IMR-90 (cell line): ENCODE results near the gene SLC44A5. TPM values are rescaled to one million over a fixed set of nuclear protein-coding genes. Genes with fewer than 3 reads are reported as not detected.

ENCODE experiments used
- ATAC-seq: fragments of 200-7000 bp; cut with Tn5 transposase; 2 replicates; pipeline ENCODE4 v1.9.1; 2020; ENCODE audit warnings: low read depth, mild to moderate bottlenecking, moderate library complexity
- BruUV-seq: library from RNA; stranded (reverse); fragments of 400-500 nt; replicated peaks from 2 replicates; lab custom pipeline; 2021; lab: Mats Ljungman, UMichigan
- CTCF ChIA-PET: fragments of 300-600 bp; formaldehyde crosslinking; extraction: SDS; loops from one replicate; lab custom pipeline; 2021; ENCODE audit warnings: antibody characterized with exemption; lab: Yijun Ruan, JAX
- POLR2A ChIA-PET: fragments of 300-600 bp; sonication (Branson Sonifier 250); formaldehyde crosslinking; loops from one replicate; lab custom pipeline; 2022; ENCODE audit warnings: antibody characterized with exemption; ENCODE audit not compliant: unreplicated experiment; lab: Charles Lee
- DNase-seq: peaks from one replicate; pipeline ENCODE4 v3.0.0; 2013
- H2AFZ ChIP-seq: replicated peaks from 2 replicates; pipeline ENCODE3; 2013; ENCODE audit warnings: low read length, mild to moderate bottlenecking; ENCODE audit not compliant: poor library complexity
- H2AK5ac ChIP-seq: 2 replicates; pipeline ENCODE4 v1.6.1; 2013; ENCODE audit warnings: low read depth, low read length, inconsistent platforms
- H2AK9ac ChIP-seq: replicated peaks from 2 replicates; pipeline ENCODE3; 2013; ENCODE audit warnings: mild to moderate bottlenecking, low read depth, low read length, moderate library complexity; ENCODE audit not compliant: poor library complexity
- H2BK120ac ChIP-seq: 2 replicates; pipeline ENCODE4 v1.6.1; 2013; ENCODE audit warnings: low read depth, low read length, inconsistent platforms
- H2BK15ac ChIP-seq: 3 replicates; pipeline ENCODE4 v1.6.1; 2013; ENCODE audit warnings: low read depth, low read length, inconsistent platforms
- H2BK20ac ChIP-seq: 2 replicates; pipeline ENCODE4 v1.6.1; 2013; ENCODE audit warnings: low read depth, mild to moderate bottlenecking, inconsistent platforms, low read length, moderate library complexity
- H2BK5ac ChIP-seq: 2 replicates; pipeline ENCODE4 v1.6.1; 2013; ENCODE audit warnings: mild to moderate bottlenecking, low read depth, low read length, inconsistent platforms; ENCODE audit not compliant: poor library complexity, severe bottlenecking
- H3K14ac ChIP-seq: replicated peaks from 2 replicates; pipeline ENCODE4 v1.6.1; 2013; ENCODE audit warnings: low read depth, low read length, inconsistent platforms
- H3K18ac ChIP-seq: 2 replicates; pipeline ENCODE4 v1.6.1; 2013; ENCODE audit warnings: low read depth, low read length, control low read depth
- H3K23ac ChIP-seq: 2 replicates; pipeline ENCODE4 v1.6.1; 2013; ENCODE audit warnings: low read depth, low read length, inconsistent platforms
- H3K27ac ChIP-seq: 2 replicates; pipeline ENCODE4 v1.5.1; 2013; ENCODE audit warnings: mild to moderate bottlenecking, control low read depth, low read length; ENCODE audit not compliant: insufficient read depth
- H3K27me3 ChIP-seq: 2 replicates; pipeline ENCODE4 v1.6.1; 2013; ENCODE audit warnings: low read length; ENCODE audit not compliant: control insufficient read depth, insufficient read depth
- H3K36me3 ChIP-seq: 2 replicates; pipeline ENCODE4 v1.6.1; 2013; ENCODE audit warnings: low read length, mixed read lengths; ENCODE audit not compliant: control insufficient read depth, insufficient read depth
- H3K4ac ChIP-seq: 2 replicates; pipeline ENCODE4 v1.6.1; 2013; ENCODE audit warnings: low read depth, low read length, inconsistent platforms
- H3K4me1 ChIP-seq: 2 replicates; pipeline ENCODE4 v1.6.1; 2013; ENCODE audit warnings: low read length, mixed read lengths; ENCODE audit not compliant: control insufficient read depth, insufficient read depth
- H3K4me2 ChIP-seq: 2 replicates; pipeline ENCODE4 v1.6.1; 2013; ENCODE audit warnings: low read depth, mild to moderate bottlenecking, control low read depth, low read length, moderate library complexity
- H3K4me3 ChIP-seq: 2 replicates; pipeline ENCODE4 v1.5.1; 2013; ENCODE audit warnings: low read depth, mild to moderate bottlenecking, control low read depth, low read length, moderate library complexity; ENCODE audit not compliant: insufficient read depth
- H3K56ac ChIP-seq: 2 replicates; pipeline ENCODE4 v1.6.1; 2013; ENCODE audit warnings: low read length, inconsistent platforms; ENCODE audit not compliant: insufficient read depth; ENCODE audit errors: extremely low read depth
- H3K79me1 ChIP-seq, 2 experiments: 2 replicates each; pipeline ENCODE4 v1.6.1; 2013; ENCODE audit warnings: low read length in 2 of 2, inconsistent platforms in 1 of 2, low read depth in 1 of 2
- H3K9ac ChIP-seq: 2 replicates; pipeline ENCODE4 v1.6.1; 2013; ENCODE audit warnings: low read depth, low read length, control low read depth
- H3K9me1 ChIP-seq: 2 replicates; pipeline ENCODE4 v1.6.1; 2013; ENCODE audit warnings: low read length, inconsistent platforms; ENCODE audit not compliant: insufficient read depth
- H3K9me3 ChIP-seq: 2 replicates; pipeline ENCODE4 v1.6.1; 2013; ENCODE audit warnings: low read length; ENCODE audit not compliant: control insufficient read depth, insufficient read depth
- H4K20me1 ChIP-seq: 2 replicates; pipeline ENCODE4 v1.6.1; 2013; ENCODE audit warnings: low read length, inconsistent platforms; ENCODE audit not compliant: insufficient read depth
- H4K5ac ChIP-seq: 2 replicates; pipeline ENCODE4 v1.6.1; 2013; ENCODE audit warnings: mild to moderate bottlenecking, low read depth, low read length, control low read depth
- H4K8ac ChIP-seq, 2 experiments: 2 replicates each; pipeline ENCODE4 v1.6.1; 2013; ENCODE audit warnings: low read depth in 2 of 2, low read length in 2 of 2, control low read depth in 1 of 2, inconsistent platforms in 1 of 2
- H4K91ac ChIP-seq: 2 replicates; pipeline ENCODE4 v1.6.1; 2013; ENCODE audit warnings: low read depth, low read length, inconsistent platforms; ENCODE audit not compliant: insufficient read depth
- CTCF ChIP-seq: conservative IDR thresholded peaks from 2 replicates; pipeline ENCODE4 v1.5.1; 2012; ENCODE audit warnings: mild to moderate bottlenecking, low read depth, low read length, improper control_type of control experiment
- MXI1 ChIP-seq: IDR thresholded peaks from 2 replicates; pipeline ENCODE4 v1.6.1; 2012; ENCODE audit warnings: low read depth, mild to moderate bottlenecking, low read length, moderate library complexity, borderline replicate concordance
- SMC3 ChIP-seq: fragments of 150-350 bp; IDR thresholded peaks from 2 replicates; pipeline ENCODE4 v1.6.1; 2016; ENCODE audit warnings: low read depth, mild to moderate bottlenecking, antibody characterized with exemption, low read length, moderate library complexity
- WGBS, 2 experiments: methylation state at CpG; one replicate each; pipeline versions ENCODE4 v1.1.5 to v1.1.7; 2013; ENCODE audit warnings: missing lambda C conversion rate in 2 of 2; ENCODE audit not compliant: insufficient read length in 1 of 2; ENCODE audit errors: extremely low coverage in 2 of 2; 5-methylcytosine and 5-hydroxymethylcytosine counted together
- dilution Hi-C: fragments of 300-500 bp; cut with HindIII; formaldehyde crosslinking; loops from one replicate; pipeline ENCODE4 v1.14.3; 2018; ENCODE audit warnings: low sequenced_read_pairs; ENCODE audit not compliant: unreplicated experiment
- in situ Hi-C: fragments of 300-500 bp; cut with MboI; formaldehyde crosslinking; loops from 3 replicates; pipeline ENCODE4 v1.14.3; 2019; ENCODE audit warnings: low sequenced_read_pairs, inconsistent platforms, mixed read lengths
- intact Hi-C: fragments of 100-400 bp; cut with micrococcal nuclease; formaldehyde crosslinking; loops from 2 replicates; pipeline ENCODE4 v1.10.0; 2022
- polyA plus RNA-seq, 3 experiments: library from polyadenylated mRNA; depleted of rRNA; stranded (reverse); fragments of >200 nt; gene quantifications; 2 replicates each; pipeline ENCODE4 v1.2.3, GENCODE V29; 2012; ENCODE audit warnings: low replicate concordance in 1 of 3
- total RNA-seq: library from RNA; depleted of rRNA; stranded (reverse); fragments of >200 nt; gene quantifications from 2 replicates; pipeline ENCODE4 v1.2.3, GENCODE V29; 2012

SLC44A5 gene
- total and polyA plus RNA-seq, 2 of the 4 experiments (the other 2 are of a cell fraction) = under 0.01 TPM; not detected in 1

- peaks cover 22% of the 10 kb centered on the region for H3K27me3 ChIP-seq
- no peak overlapping the region for H4K91ac ChIP-seq
- H4K8ac ChIP-seq = no peak overlapping the region
- no peaks in the 10 kb centered on the region for H4K20me1 ChIP-seq
- intact Hi-C loops = loop anchor here (5.0 kb wide), 1 partner anchor 844 kb away; no protein-coding TSS in a partner anchor
- H3K4me1 ChIP-seq = no peaks in the 10 kb centered on the region
- H3K14ac ChIP-seq = no peak overlapping the region
- no peak overlapping the region for H2BK15ac ChIP-seq
- ChIA-PET POLR2A (no interaction called here), CTCF (no interaction called here)
- peak overlapping the region; percentile 44 for H2AFZ ChIP-seq
- H2AK5ac ChIP-seq = no peak overlapping the region
- peak overlapping the region; percentile 3; the same call in 1 of the 2 replicates for H3K4me2 ChIP-seq
- dilution Hi-C loops = no loop called here
- no peaks in the 10 kb centered on the region for H3K9me3 ChIP-seq
- no peak overlapping the region for H3K56ac ChIP-seq
- no peaks in the 10 kb centered on the region for H3K79me1 ChIP-seq
- H3K18ac ChIP-seq = no peak overlapping the region
- H3K27ac ChIP-seq = no peak overlapping the region
- in situ Hi-C loops = no loop called here
- no peaks in the 10 kb centered on the region for H3K36me3 ChIP-seq
- 7% methylated on average over 5 of the region's 39 CpGs; no CpG with 5 or more reads in 1 of the 2 experiments for WGBS, 2 experiments
- H3K9me1 ChIP-seq = no peaks in the 10 kb centered on the region
- peak; percentile 27 for DNase-seq
- no peak overlapping the region for H3K23ac ChIP-seq
- H3K4ac ChIP-seq = no peak overlapping the region
- H2BK120ac ChIP-seq = no peak overlapping the region
- H4K5ac ChIP-seq = no peak overlapping the region
- no peak for TF ChIP-seq CTCF
- TF ChIP-seq MXI1 = no peak
- TF ChIP-seq SMC3 = no peak
- no peak overlapping the region for H2BK5ac ChIP-seq
- peak; percentile 40; the same call in 1 of the 2 replicates for ATAC-seq
- no peak overlapping the region; the same call in 1 of the 2 replicates for H3K4me3 ChIP-seq
- H3K9ac ChIP-seq = no peak overlapping the region
- no peak overlapping the region for H2AK9ac ChIP-seq
- no TSS peak for BruUV-seq
- no peak overlapping the region for H2BK20ac ChIP-seq
Observed at GRCh38 chr1:75616436-75617433, 5.8 kb upstream of the SLC44A5 start.
